Measurements from ENCODE around the gene SYCP2L.
"Not testable (repeated sequence)": the region's sequence is repeated elsewhere in the genome, so short reads cannot be mapped to it uniquely, and the experiment has no call there.

SYCP2L gene

DNA sequence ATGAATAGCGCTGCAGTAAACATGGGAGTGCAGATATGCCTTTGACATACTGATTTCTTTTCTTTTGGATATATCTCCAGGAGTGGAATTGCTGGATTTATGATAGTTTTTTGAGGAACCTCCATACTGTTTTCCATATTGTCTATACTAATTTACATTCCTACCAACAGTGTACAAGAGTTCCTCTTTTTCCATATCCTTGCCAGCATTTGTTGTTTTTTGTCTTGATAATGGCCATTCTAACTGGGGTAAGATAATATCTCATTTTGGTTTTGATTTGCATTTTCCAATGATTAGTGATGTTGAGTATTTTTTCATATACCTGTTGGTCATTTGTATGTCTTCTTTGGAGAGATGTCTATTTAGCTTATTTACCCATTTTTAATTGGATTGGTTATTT is 3.3 kb downstream of the SYCP2L start:
- DNase-seq (ENCODE audit: insufficient read length, low spot score) (no peak), FAIRE-seq (no peak)
- no peak for TF ChIP-seq POLR2A (IDR thresholded peaks at IDR 0.05; ENCODE audit: low read depth, low read length)

DNA sequence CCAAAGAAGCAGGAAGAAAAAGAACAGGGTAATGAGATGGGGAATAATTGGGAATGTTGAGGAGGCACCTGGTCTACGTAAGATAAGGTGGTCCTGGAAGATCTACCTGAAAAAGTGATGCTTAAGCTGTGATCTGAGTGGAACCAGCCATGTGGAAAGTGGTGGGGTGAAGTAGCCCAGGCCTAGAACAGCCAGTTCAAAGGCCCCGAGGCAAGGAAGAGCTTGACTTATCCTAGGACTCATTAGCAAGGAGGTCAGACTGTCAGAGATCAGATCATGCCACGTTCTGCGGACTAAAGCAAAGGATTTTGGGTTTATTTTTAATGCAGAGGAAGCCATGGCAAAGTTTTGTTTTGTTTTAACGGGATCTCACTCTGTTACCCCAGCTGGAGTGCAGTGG is 5.1 kb downstream of the SYCP2L start:
- DNase-seq (ENCODE audit: insufficient read length, low spot score) (no peak), FAIRE-seq (no peak)
- TF ChIP-seq POLR2A (IDR thresholded peaks at IDR 0.05; ENCODE audit: low read depth, low read length), result no peak

- no peak for TF ChIP-seq POLR2A (IDR thresholded peaks at IDR 0.05; ENCODE audit: low read depth, low read length)
- DNase-seq (ENCODE audit: insufficient read length, low spot score) (no peak), FAIRE-seq (no peak)
These were observed 8.1 kb downstream of the SYCP2L start for GRCh38 chr6:10894958-10895357.

DNA sequence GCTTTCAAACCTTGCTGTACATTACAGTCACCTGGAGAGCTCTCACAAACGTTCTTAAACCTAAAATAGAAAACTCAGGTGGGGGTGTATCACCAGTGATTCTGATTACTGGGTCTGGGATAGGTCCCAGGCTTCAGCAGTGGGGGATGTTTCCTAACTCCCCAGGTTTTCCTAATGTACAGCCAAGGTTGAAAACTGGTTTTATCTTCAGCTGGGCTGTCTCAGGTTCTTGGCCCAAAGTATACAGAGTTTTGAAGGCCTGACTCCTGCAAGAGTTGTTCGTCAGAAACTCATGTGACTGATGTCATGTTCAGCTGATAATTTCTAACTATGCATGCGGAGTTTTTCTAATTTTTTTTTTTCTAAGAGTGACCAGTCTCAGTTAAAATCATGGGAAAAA is 9.8 kb downstream of the SYCP2L start:
- TF ChIP-seq POLR2A (IDR thresholded peaks at IDR 0.05; ENCODE audit: low read depth, low read length), result no peak
- FAIRE-seq (no peak), DNase-seq (ENCODE audit: insufficient read length, low spot score) (no peak)

GRCh38 chr6:10901770-10902169 is 14.9 kb downstream of the SYCP2L start:
- no peak for FAIRE-seq
- no peak for DNase-seq (ENCODE audit: insufficient read length, low spot score)

GRCh38 chr6:10904015-10904414 is 17.2 kb downstream of the SYCP2L start:
- no peak for DNase-seq (ENCODE audit: insufficient read length, low spot score)
- no peak for FAIRE-seq
- no peak for TF ChIP-seq POLR2A (IDR thresholded peaks at IDR 0.05; ENCODE audit: low read depth, low read length)

More at GRCh38 chr6:10901770-10902169, 14.9 kb downstream of the SYCP2L start:
- TF ChIP-seq POLR2A (IDR thresholded peaks at IDR 0.05; ENCODE audit: low read depth, low read length), result no peak

DNA sequence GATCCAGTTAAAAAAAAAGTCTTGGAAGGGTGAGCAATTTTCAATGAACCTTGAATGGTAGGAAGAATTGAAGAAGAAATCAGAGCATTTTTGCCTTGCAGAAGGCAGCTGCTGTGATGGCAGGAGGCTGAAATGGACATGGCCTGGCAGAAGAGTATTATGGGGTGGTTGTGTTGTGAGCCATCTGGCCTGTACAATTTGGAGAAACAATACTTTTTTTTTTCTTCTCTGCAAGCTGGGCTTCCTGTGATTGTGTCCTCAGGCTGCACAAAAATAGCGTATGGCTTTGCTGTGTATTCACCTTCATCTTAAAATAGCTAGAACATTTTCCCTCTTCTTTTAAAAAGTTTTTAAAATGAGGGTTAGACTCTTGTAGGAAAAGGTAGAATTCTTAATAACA is 21.4 kb downstream of the SYCP2L start:
- TF ChIP-seq POLR2A (IDR thresholded peaks at IDR 0.05; ENCODE audit: low read depth, low read length), result no peak
- FAIRE-seq, result no peak
- DNase-seq (ENCODE audit: insufficient read length, low spot score), result no peak

DNA sequence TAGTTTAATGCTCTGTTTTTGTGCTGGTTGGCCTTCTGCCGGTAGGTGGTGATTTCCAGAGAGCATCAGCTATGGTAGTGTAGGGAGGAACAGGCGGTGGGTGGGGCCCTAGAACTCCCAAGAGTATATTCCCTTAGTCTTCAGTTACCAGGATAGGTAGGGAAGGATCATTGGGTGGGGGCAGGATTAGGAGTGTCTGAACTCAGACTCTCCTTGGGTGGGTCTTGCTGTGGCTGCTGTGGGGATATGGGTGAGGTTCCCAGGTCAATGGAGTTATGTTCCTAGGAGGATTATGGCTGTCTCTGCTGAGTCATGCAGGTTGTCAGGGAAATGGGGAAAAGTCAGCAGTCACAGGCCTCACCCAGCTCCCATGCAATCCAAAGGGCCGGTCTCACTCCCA is 32.7 kb downstream of the SYCP2L start:
- not testable (repeated sequence) for DNase-seq (ENCODE audit: insufficient read length, low spot score); FAIRE-seq

DNA sequence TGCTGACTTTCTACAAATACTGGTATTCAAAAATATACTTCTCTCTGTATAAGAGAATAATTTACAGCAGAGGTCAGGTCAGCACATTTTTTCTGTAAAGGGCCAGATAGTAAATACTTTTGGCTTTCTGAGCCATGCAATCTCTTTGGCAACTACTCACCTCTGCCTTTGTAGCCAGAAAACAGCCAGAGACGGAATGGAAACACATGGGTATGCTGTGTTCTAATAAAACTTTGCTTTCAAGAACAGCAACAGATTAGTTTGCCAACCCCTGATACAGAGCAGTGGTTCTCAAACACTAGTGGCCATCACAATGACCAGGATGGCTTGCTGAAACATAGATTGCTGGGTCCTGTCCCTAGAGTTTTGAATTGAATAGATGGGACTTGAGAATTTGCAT is 46.3 kb downstream of the SYCP2L start:
- no peak for DNase-seq (ENCODE audit: insufficient read length, low spot score)
- no peak for TF ChIP-seq POLR2A (IDR thresholded peaks at IDR 0.05; ENCODE audit: low read depth, low read length)
- FAIRE-seq, result no peak

DNA sequence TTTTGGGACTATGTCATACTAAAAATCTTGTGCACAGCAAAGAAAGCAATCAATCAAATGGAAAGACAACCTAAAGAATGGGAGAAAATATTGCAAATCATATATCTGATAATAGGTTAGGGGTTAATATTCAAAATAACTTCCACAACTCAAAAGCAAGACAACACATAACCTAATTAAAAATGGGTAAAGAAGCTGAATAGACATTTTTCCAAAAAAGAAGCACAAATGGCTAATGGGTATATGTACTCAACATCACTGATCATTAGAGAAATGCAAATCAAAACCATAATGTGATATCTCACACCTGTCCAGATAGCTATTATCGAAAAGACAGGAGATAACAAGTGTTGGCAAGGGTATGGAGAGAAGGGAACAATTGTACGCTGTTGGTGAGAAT is 53.0 kb downstream of the SYCP2L start:
- no peak for DNase-seq (ENCODE audit: insufficient read length, low spot score)
- FAIRE-seq, result no peak
- no peak for TF ChIP-seq POLR2A (IDR thresholded peaks at IDR 0.05; ENCODE audit: low read depth, low read length)

DNA sequence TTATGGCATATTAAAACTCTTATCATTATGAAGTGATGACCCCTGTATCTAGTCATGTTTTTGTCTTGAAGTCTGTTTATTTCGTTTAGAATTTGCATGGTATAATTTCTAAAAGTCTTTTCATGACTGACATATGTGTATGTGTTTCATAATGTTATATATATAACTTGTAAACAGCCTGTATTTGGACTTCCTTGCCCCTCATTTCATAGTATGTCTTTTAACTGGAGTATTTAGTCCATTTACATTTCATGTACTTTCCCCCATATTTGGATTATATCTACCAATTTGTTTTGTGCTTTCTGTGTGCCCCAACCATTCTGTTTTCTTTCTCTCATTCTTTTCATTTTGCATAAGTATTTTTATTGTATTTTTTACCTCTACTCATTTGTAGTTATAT is 59.0 kb downstream of the SYCP2L start:
- TF ChIP-seq POLR2A (IDR thresholded peaks at IDR 0.05; ENCODE audit: low read depth, low read length), result no peak
- FAIRE-seq, result no peak
- no peak for DNase-seq (ENCODE audit: insufficient read length, low spot score)

DNA sequence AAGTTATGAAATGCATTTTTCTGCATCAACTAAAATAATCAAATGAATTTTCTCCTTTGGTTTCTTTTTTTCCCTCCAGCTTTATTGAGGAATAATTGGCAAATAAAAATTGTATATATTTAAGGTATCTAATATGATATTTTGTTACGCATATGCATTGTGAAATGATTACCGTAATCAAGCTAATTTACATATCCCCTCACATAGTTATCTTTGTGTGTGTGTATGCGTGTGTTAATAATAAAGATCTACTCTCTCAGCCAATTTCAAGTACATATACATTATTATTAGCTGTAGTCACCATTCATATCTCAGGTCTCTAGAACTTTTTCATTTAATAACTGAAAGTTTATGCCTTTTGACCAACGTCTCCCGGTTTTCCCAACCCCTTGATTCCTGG is 61.1 kb downstream of the SYCP2L start:
- no peak for TF ChIP-seq POLR2A (IDR thresholded peaks at IDR 0.05; ENCODE audit: low read depth, low read length)
- FAIRE-seq (no peak), DNase-seq (ENCODE audit: insufficient read length, low spot score) (no peak)

- DNase-seq (ENCODE audit: insufficient read length, low spot score) (no peak), FAIRE-seq (no peak)
- TF ChIP-seq POLR2A (IDR thresholded peaks at IDR 0.05; ENCODE audit: low read depth, low read length), result no peak
These were observed 63.0 kb downstream of the SYCP2L start for GRCh38 chr6:10949579-10950490.

DNA sequence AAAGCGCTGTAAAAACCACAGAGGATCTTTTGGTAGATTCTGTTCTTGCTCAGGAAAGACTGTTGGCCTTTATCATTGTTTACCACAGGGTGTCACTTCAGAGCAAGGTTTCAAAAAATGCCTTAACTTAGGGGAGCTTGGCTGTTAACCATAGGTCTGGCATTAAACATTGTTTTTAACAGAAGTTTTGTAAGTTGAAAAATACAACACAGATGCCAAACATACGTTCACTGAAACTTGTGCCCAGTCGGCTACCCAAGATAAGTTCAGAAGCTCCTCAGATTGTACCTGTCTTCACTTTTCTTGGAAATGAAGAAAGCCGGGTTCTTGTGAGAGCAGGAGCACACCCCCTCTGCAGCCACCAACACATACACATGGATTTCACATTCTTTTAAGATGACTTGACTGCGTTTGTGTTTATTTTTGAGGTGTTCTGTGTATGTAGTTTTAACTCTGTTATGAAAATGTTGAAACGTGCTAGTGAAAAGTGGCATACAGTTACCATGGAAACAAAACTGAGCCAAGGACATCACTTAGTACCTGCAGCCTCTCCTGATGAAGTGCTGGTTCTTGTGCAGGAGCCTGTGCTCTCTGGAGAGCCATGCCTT is 64.9 kb downstream of the SYCP2L start:
- DNase-seq (ENCODE audit: insufficient read length, low spot score) (peak; percentile 33), FAIRE-seq (peak; percentile 95)
- TF ChIP-seq POLR2A (IDR thresholded peaks at IDR 0.05; ENCODE audit: low read depth, low read length), result no peak

DNA sequence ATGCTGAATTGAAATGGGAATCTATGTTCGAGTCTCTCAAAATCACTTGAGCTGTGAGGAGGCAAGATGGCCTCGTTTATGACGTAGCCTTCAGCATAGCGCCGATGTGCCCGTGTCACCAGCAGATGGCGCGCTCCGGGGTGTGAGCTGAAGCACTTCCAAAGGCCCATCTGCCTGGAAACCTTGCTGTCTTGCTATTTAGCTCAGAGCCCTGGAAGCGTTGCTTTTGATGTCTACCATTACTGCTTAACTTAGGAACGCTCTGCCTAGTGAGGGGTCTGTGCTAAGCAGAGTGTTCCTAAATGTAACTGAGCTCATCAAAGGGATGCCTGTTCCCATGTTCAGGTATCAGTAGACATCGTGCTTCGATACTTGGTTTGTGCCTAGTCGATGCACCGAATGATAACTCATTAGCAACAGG is 67.7 kb downstream of the SYCP2L start:
- peak; percentile 93 for FAIRE-seq
- DNase-seq (ENCODE audit: insufficient read length, low spot score), result peak; percentile 44
- no peak for TF ChIP-seq POLR2A (IDR thresholded peaks at IDR 0.05; ENCODE audit: low read depth, low read length)
